NCI-H146 treated with DMSO at 0.1 percent for 48 hours (cell line): ENCODE measurements around the gene FBXO41.
A peak's percentile ranks its signal among the peaks of the same experiment; 100 is the strongest.

Experiments
- DNase-seq: peaks from one replicate; lab custom pipeline; 2025; ENCODE audit not compliant: unreplicated experiment; lab: John Stamatoyannopoulos, UW

Gene FBXO41

DNA sequence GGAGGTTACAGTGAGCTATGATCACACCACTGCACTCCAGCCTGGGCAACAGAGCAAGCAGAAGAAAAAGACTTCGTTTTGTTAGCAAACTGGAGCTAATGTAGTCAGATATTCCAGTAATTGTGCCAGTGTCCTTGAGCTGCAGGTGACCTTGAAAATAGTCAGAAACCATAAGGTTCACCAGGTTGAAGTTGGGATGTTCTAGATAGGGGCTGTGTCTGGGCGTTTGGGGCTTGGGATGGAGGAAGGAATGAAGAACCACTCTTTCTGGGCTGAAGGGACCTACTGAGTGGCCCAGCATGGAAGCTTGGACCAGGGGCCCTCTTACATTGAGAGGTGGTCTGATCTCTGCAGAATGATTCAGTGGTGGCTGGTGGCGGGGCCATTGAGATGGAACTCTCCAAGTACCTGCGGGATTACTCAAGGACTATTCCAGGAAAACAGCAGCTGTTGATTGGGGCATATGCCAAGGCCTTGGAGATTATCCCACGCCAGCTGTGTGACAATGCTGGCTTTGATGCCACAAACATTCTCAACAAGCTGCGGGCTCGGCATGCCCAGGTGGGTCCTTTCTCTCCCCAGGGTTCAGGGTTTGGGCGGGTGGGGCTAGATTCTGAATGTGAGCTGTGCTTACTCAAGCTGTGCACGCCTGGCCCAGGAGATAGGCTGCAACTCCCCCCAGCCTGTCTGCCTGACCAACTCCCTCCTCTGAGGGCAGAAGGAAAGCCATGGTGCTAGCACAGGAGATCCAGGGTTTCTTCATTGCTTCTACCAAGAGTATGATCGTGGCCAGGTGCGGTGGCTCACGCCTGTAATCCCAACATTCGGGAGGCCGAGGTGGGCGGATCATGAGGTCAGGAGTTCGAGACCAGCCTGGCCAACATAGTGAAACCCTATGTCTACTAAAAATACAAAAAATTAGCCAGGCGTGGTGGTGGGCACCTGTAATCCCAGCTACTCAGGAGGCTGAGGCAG is 33.1 kb downstream of the FBXO41 start:
- DNase-seq: no peak

DNA sequence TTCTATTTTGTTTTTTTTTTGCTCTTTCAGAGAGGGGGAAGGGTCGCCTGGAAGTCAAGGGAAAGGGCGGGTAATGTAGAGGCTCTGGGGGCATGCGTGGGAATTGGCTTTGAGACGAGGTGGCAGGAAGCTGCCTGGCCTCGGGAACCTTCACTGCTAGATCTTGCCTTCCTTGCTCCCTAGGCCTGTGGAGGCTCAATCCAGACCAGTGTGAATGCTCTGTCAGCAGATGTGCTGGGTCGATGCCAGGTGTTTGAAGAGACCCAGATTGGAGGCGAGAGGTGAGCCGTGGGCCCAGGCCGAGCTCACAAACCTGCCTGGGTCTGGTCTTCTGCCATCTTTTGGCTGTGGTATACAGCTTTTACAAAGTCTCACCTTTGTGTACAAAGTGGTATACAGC is 34.6 kb downstream of the FBXO41 start:
- no peak for DNase-seq

DNA sequence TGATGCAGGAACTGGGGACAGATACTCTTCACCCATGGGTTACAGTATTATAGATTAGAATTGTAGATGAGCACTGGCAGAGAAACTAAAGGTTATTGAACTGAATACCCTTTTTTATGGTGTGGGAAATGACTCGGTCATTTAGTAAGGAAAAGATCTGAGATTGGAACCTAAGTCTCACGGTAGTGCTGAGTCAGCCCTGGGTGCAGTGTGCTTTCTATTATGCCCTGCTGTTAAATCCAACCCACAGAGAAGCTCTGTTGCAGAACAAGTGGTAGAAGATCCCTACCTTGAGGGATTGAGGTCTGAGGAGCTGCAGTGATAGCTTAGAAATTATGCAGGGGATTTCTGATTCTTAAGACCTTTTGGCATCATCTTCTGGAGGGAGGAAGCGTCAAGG is 37.4 kb downstream of the FBXO41 start:
- DNase-seq: no peak

DNA sequence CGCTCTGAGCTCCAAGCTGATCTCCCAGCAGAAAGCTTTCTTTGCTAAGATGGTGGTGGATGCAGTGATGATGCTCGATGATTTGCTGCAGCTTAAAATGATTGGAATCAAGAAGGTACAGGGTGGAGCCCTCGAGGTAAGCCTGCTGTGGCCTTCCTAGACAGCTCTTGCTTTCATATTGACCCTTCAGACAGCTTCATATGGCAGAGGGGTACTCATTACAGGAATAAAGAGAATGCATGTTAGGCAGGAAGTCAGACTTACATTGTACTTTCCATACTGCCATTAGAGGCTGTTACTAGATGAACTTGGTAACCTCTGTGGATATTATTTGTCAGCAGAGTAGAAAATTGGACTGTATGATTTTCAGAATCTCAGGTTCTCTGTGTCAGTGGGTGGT is 39.7 kb downstream of the FBXO41 start:
- no peak for DNase-seq

DNA sequence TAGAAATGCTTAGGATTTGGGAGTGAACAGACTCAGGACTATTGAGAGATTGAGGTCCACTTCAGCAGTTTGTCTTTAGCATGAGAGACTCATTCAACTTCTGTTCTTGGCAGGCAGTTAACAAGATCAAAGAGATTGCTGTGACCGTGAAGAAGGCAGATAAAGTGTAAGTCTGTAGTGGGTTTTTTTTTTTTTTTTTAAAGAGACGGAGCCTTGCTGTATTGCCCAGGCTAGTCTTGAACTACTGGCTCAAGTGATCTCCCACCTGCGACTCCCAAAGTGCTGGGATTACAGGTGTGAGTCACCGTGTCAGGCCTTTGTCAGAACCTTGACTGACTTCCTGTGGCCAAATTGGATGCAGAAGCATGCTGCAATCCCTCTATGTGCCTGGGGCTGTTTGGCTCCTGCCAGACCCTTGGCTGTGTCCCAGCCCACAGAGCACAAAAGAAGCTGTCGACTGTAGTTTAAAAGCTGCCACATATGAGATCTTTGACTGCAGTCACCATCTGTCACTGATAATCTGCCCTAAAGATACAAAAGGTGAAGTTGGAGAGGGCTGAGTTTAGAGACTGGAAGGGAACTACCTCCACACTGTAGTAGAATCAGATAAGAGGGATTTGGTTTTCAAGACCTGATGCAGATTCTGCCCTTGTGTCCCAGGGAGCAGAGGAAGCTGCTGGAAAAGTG is 40.3 kb downstream of the FBXO41 start:
- no peak for DNase-seq

- no peak for DNase-seq
Measured at GRCh38 chr2:73239776-73240175, 44.5 kb downstream of the FBXO41 start.

DNA sequence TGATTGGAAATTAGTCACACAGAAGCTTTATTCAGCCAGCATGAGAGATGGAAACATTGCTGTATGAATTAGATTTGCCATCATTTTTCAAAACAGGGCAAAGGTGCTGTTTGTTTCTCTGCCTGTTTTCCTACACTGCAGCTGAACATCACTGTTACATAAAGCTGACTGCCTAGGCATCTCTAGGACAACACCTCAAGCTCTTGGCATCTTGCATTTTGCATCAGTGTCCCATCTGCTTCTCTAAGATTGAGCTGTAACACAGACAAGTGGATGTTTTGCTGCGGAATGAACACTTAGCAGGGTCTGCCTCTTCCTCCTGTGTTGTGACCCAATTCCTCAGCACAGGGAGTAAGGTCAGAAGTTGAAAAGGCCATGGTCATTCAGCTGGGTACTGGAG is 45.3 kb downstream of the FBXO41 start:
- no peak for DNase-seq

- no peak for DNase-seq
Measured at GRCh38 chr2:73238149-73238548, 46.1 kb downstream of the FBXO41 start.

DNA sequence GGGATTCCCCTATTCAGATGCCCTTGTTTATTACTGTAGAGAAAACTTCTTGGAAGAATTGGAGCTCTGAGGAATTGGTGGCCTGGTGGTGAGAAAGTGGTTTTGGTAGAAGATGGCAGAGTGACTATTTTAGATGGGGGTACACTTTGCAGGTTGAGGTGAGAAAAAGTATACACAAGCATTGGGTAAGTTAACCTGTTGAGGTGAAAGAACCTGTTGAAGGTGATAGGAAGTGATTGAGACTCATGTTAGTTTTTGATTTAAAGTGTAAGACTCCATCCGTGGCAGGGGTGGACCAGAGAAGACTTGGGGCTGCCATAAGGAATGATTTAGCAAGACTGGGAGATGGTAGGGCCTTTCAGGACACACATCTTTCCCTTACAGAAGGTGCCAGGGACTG is 47.1 kb downstream of the FBXO41 start:
- DNase-seq: no peak

- no peak for DNase-seq
Measured at GRCh38 chr2:73235315-73236028, 48.8 kb downstream of the FBXO41 start.

- peak; percentile 85 for DNase-seq
Measured at GRCh38 chr2:73233932-73234832, 50.1 kb downstream of the FBXO41 start, which contains the start of gene CCT7. CCT7 (plus strand) TSS chr2:73234308; CDS start chr2:73234379, 71 bp downstream.

DNA sequence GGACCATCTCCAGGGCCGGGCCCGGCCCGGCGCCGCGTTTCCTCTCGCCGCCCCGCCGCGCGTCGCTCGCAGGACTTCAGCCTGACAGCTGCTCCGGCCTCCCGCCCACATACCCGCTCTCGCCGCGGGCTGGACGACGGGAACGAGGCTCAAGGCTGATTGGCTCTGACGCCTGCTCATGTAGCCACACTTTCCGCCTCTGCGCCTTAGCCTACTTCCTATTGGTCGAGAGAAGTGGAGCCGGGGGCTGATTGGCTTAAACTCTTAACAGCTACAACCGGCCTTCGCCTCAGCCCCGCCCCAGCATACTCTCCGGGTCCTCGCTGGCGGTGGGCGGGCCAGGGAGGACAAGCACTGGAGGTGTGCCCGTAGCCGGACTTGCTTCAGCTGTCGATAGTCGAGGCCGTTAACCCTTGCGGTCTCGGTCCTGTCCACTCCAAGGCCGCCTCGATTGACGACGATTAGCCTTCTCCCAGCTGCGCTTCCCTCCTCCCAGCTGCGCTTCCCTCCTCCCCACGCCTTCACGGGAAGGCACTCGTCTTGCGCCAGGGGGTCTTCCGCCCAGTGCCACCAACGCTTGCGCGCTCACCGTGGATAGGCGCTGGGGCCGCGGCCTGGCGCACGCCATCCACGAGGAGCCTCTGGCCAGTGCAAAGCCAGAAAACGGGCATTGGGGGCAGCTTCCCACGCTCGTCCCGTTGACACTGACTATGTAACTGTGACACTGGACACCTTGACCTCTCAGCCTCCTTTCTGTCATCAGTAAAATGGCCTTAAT is 50.9 kb downstream of the FBXO41 start, which contains the start of gene PRADC1:
TSS of gene PRADC1 (minus strand) at position 86 of the 778 bp plus-strand sequence. CDS start at position 7, 79 bp downstream.
- peak; percentile 97 for DNase-seq

DNA sequence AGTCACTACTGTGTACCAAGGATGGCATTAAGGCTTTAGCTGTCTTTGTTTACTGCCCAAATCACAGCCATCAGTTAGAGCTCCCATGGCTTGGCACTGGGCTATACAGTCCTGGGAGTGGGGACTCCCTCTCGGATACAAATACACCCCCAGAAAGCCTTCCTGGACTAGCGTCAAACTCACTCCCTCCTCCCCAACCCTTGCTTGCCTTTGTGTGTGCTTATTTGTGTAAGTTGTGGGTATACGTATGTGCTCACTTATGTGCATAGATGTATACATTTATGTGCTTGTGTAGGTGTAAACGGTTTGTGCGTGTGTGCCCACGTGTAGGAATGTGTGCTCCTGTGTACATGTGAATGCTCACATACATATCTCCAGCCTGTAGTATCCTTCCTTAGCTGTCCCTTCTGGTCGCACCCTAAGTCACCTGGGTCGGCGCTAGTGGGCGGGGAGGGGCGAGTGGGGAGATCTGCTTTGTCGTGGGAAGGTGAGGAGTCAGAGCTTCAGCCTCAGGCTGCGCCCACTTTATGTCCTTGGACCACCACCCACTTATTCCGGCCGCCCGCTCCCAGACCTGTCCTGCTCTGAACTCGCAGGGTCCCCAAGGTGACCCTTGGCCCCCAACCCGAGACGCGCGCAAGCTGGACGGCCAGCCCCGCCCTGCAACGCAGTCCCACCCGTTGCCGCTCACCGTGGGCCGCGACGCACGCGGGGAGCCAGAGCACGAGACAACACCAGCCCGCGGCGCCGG is 51.7 kb downstream of the FBXO41 start:
- DNase-seq: no peak

DNA sequence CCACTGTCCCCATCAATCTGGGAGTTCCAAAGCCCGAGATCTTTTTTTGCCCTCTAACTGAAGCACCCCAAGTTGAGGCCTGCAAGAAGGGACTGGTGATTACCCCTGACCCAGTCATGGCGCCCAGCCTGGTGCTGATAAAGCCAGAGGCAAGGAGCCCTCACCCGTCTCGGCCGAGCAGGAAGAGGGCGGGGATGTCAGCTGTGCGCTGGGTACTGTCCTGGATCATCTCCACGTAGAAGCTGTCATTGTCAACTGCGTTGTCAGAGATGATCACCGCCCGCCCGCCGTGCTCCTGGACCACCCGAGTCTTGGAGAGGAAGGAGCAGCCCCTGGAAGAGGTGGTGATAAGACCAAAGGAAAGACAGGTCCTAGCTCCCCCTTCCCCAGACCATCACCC is 55.6 kb downstream of the FBXO41 start:
- DNase-seq: no peak

- DNase-seq: no peak
Measured at GRCh38 chr2:73227086-73227485, 57.2 kb downstream of the FBXO41 start.

- no peak for DNase-seq
Measured at GRCh38 chr2:73225513-73226360, 58.5 kb downstream of the FBXO41 start.

- no peak for DNase-seq
Measured at GRCh38 chr2:73223821-73224220, 60.5 kb downstream of the FBXO41 start.

DNA sequence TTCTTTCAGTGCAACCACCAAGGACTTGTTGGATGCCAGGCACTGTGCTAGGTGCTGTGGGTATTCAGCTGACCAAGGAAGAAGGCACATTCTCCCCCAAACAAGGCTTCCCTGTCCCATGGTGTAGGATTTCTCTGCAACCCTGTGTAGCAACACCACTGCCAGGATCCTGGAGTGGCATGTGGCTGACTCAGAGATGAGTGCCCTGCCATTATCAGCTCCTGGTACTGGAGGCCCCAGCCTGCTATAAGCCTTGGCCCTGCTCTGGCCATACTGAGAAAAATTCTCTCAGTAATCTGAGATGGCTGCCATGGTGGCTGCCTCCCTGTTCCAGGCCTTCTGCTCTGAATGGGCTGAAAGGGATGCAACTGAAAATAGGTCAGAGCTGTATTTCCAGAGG is 66.0 kb downstream of the FBXO41 start:
- DNase-seq: no peak
